Stimulated activated naive CD4-positive, alpha-beta T cell treated with Interleukin-2 at 50 U/mL for 16 hours (primary cell): ENCODE data around the gene RCC1.
"Not testable (repeated sequence)": the region's sequence is repeated elsewhere in the genome, so short reads cannot be mapped to it uniquely, and the experiment has no call there.

Experiments
- DNase-seq: peaks from one replicate; lab custom pipeline; 2025; lab: John Stamatoyannopoulos, UW

Gene RCC1

GRCh38 chr1:28510970-28511440, 5.2 kb downstream of the RCC1 start:
- no peak for DNase-seq

DNA sequence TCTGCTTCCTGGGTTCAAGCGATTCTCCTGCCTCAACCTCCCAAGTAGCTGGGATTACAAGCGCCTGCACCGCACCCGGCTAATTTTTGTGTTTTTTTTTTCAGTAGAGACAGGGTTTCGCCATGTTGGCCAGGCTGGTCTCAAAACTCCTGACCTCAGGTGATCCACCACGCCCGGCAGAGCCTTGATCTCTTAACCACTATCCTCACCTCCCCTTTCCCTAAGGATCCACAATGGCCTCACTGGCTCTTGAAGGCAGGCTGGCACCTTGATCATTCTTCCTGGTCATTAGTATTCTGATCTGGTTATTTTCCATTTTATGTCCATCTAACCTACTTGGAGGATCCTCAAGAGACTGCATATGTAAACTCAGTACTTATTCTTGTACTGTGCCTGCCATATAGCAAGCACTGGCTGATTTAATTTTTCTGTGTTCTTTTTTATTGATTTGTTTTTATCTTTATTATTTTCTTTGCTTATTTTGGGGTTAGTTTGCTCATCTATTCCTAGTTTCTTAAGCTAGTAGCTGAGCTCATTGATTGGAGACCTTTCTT, 6.3 kb downstream of the RCC1 start:
- DNase-seq, result no peak

DNA sequence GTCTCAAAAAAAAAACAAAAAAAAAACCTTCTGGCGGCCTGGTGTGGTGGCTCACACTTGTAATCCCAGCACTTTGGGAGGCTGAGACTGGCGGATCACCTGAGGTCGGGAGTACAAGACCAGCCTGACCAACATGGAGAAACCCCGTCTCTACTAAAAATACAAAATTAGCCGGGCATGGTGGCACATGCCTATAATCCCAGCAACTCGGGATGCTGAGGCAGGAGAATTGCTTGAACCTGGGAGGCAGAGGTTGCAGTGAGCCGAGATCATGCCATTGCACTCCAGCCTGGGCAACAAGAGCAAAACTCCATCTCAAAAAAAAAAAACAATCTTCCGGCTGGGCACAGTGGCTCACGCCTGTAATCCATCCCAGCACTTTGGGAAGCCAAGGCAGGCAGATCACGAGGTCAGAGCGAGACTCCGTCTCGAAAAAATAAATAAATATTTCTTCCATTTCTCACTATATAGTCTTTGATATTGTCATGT, 8.6 kb downstream of the RCC1 start:
- not testable (repeated sequence) for DNase-seq

GRCh38 chr1:28516518-28516956, 10.7 kb downstream of the RCC1 start:
- DNase-seq, result no peak

DNA sequence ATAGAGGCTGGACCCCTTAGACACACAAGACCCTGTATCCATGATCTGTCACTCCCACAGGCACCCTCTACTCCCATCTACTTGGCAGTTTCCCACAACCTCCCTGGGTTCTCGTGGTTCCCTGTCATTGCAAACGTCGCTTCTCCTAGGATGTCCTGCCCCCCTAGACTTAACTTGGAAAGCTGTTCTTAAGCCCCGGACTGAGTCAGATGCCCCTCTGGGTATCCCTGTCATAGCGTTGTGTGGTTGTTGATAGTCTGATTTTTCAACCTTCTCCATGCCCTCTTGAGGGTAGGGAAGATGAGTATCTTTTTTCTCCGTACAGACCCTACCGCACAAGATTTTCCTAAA, 11.8 kb downstream of the RCC1 start:
- DNase-seq, result no peak

DNA sequence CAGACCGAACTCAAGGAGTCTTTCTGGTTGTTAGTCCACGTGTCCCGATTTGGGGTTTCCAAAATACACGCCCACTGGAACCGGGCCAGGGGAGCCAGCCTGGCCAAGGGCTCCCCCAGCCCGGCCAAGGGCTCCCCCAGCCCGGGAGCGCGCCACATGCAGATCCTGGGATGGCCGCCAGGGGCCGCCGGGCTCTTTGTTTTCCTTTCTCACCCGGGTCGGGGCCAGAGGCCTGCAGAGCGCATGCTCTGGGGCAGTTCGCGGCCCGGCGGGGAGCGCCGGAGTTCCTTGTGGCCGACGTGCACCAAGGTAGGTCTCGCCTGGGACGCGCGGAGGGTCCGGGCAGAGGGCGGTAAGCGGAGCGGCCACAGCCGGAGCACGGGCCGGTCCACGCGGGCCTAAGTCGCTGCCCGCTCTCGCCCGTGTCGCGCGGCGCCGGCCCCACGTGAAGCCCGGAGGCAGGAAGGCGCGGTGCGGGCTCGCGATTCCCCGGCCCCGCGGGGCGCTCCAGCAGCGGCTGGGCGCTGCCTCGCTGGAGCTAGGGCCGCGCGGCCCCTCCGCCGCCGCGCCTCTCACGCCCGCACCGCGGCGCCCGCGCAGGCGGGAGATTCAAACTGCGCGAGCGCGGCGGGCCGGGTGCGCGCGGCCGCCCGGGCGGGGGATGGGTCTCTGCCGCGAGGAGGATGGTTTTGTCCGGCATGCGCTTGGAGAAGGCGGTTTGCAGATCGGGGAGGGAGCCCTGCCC, 12.3 kb downstream of the RCC1 start:
- DNase-seq, result peak; percentile 83

GRCh38 chr1:28518745-28519341, 13.0 kb downstream of the RCC1 start:
- DNase-seq, result peak; percentile 46

DNA sequence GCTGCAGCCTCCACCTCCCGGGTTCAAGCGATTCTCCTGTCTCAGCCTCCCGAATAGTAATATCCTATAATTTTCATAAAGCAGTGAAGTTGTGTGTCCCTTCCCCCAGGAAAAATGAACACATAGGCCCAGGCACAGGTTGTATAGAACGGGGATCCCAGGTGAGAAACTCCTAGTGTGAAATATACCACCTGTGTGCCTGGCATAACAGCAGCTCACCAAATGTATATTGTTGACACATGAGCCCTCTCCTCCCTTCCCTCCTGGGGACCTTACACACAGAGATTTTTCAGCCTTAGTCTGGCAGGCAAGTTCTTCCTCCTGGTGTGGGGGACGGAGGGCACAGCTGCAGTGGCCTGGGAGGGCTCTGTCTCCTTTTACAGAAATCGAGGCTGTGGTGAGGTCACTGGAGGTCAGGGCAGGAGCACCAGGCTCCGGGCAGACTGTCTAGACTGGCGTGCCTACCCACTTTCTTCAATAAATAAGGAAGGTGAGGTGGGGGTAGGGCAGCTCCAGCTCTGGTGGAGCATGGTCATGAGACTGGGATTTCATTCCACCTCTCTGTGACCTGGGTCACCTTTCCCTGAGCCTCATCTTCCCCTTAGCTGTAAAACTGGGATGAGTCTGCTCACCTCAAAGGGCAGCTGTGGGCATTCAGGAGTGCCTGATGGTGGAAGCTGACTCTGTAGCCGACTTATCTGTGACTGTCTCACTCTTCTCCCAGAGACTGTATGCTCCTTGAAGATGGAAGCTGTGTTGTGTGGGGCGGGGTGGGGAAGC, 14.3 kb downstream of the RCC1 start:
- DNase-seq, result no peak

GRCh38 chr1:28520796-28521195, 15.0 kb downstream of the RCC1 start:
- not testable (repeated sequence) for DNase-seq

DNA sequence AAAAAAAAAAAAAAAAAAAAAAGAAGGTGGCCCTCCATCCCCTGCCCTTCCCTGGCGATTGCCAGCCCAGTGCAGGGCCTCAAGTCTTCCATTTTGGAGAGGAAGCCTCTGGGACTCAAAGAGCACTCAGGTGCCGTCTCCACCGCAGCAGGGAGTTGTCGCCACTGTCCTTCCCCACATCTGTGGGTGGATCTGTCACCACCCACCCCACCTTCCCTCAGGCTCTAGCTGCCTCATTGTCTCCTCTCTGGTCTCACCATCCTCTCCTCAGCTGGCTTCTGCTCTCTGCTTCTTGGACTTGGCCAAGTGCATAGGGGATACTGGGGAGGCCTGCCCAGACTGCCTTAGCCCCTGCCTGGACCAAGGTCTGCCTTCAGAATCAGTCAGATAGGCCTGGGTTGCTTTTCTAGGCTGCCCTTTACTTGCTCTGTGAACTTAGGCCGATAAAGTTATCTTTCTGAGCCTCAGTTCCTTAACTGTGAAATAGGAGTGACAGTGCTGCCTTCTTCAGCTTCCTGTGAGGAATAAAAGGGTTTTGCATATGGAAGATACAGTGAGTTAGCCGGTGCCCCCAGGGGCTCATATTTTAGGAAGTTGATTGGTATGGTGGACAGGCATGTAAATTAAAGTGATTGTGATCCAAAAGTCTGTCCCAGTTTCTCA, 15.8 kb downstream of the RCC1 start:
- DNase-seq, result no peak

DNA sequence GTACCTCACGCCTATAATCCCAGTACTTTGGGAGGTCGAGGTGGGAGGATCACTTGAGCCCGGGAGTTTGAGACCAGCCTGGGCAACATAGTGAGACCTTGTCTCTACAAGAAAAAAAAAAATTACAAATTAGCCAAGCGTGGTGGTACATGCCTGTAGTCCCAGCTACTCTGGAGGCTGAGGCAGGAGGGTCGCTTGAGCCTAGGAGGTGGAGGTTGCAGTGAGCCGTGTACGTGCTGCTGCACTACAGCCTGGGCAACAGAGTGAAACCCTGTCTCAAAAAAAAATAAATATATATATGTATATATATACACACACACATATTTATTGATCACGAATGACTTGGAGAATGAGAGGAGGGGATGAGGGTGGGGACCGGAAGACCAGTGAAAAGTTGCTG, 16.7 kb downstream of the RCC1 start:
- not testable (repeated sequence) for DNase-seq

- DNase-seq, result not testable (repeated sequence)
Measured at GRCh38 chr1:28525002-28525642, 19.3 kb downstream of the RCC1 start.

DNA sequence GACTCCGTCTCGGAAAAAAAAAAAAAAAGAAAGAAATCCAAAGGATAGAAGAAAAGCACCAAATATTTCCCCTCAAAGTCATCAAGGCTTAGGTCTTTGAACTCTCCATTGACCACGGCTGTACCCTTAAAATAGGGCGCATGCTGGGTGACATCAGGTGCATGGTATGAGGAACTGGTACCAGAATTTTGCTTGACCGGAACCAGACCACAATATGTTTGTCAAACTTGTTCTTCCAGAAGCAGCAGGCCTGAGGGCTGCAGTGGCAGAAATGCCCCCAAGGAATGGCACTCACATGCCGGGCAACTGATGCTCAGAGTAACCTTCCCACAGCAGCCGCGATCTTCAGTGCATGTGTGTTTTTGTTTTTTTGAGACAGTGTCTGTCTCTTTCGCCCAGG, 21.0 kb downstream of the RCC1 start:
- DNase-seq, result no peak

DNA sequence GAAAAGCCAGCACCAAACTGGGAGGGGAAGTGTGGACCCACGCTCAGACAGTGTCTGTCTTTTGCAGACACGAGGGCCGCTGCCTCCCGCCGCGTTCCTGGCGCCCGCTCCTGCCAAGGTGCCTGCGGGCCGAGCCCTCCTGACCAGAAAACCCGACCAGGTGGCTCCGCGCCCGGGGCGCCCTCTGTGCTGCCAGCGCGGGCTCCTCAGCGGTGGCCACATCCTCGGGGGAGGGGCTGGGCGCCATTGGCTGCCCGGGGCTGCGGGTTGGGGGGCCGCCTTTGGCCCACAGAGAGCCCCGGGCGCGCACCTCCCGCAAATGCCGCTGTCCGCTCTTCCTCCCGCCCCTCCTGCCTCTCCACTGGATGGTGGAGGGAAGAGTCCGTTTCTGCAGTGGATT, 24.6 kb downstream of the RCC1 start:
- DNase-seq, result no peak

DNA sequence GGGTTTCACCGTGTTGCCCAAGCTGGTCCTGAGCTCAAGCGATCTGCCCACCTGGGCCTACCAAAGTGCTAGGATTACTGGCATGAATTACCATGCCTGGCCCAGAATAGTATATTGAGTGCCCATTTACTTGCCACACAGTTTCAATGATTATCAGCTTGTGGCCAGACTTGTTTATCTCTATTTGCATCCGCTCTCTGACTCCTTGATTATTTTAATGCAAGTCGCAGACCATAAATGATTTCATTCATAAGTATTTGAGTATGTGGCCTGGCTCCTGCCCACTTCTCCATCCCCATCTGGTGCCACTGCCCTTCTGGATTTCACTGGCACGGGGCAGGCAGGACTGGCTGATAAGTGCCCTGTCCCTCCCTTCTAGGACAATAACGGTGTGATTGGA, 28.8 kb downstream of the RCC1 start:
- DNase-seq, result no peak

DNA sequence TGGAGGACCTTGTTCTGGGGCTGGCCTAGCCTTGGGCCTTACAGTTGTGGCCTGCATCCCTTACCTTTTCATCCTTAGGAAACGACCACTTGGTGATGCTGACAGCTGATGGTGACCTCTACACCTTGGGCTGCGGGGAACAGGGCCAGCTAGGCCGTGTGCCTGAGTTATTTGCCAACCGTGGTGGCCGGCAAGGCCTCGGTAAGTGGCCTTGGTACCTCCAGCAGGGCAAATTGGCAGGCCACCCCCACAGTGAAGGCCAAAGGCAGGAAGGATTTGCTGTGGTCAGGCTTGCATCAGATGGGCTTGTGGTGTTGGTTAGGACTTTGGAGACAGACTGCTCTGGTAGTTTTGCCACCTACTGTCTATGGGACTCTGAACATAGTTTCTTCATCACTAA, 29.3 kb downstream of the RCC1 start:
- DNase-seq, result no peak

- no peak for DNase-seq
Measured at GRCh38 chr1:28537457-28538199, 31.8 kb downstream of the RCC1 start.

- no peak for DNase-seq
Measured at GRCh38 chr1:28538286-28538685, 32.4 kb downstream of the RCC1 start.

- DNase-seq, result no peak
Measured at GRCh38 chr1:28540651-28541050, 34.8 kb downstream of the RCC1 start.

DNA sequence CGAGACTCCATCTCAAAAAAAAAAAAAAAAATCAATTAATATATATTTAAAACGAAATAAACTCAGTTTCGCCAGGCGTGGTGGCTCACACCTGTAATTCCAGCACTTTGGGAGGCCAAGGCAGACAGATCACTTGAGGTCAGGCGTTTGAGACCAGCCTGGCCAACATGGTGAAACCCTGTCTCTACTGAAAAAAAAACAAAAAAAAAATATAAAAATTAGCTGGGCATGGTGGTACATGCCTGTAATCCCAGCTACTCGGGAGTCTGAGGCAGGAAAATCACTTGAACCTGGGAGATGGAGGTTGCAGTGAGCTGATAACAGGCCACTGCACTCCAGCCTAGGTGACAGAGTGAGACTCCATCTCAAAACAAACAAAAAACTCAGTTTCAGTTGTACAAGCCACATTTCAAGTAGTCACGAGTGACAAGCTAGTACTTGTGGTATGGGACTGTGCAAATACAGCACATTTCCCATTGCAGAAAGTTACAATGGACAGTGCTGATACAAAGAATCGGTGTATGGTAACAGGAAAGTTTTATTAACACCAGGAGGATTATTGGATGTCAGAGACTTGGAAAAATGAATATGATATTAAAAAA, 35.7 kb downstream of the RCC1 start:
- not testable (repeated sequence) for DNase-seq
